GM12874 (cell line): ENCODE measurements around the gene CCDC47.

Experiments used
- CTCF ChIP-seq: IDR thresholded peaks from 2 replicates; pipeline ENCODE4 v1.5.1; 2011; ENCODE audit warnings: low read depth, mild to moderate bottlenecking, control low read depth, low read length, moderate library complexity; ENCODE audit not compliant: insufficient read depth

Gene CCDC47

GRCh38 chr17:63751806-63752205, 21.6 kb downstream of the CCDC47 start:
- TF ChIP-seq CTCF = no peak

GRCh38 chr17:63741408-63742173, 31.8 kb downstream of the CCDC47 start, which contains the start of gene STRADA:
Gene STRADA, minus strand, starts transcription at chr17:63741799. Its CDS starts 13,430 bp downstream, at chr17:63728369.
- TF ChIP-seq CTCF = no peak

GRCh38 chr17:63741143-63741407, 32.3 kb downstream of the CCDC47 start:
- TF ChIP-seq CTCF = no peak

GRCh38 chr17:63740464-63741142, 32.8 kb downstream of the CCDC47 start:
- no peak for TF ChIP-seq CTCF

- TF ChIP-seq CTCF = no peak
These were observed 37.7 kb downstream of the CCDC47 start for GRCh38 chr17:63735691-63736090.

- TF ChIP-seq CTCF = no peak
These were observed 51.0 kb downstream of the CCDC47 start for GRCh38 chr17:63722403-63722802.

GRCh38 chr17:63718988-63719387, 54.4 kb downstream of the CCDC47 start:
- no peak for TF ChIP-seq CTCF
